Measurements from ENCODE around the gene NLE1. TPM values are rescaled to one million over a fixed set of nuclear protein-coding genes. Genes with fewer than 3 reads are reported as not detected.
A peak's percentile ranks its signal among the peaks of the same experiment; 100 is the strongest.

The NLE1 gene
- total and polyA plus RNA-seq, 2 donors from 2014 or later: 9.6 to 11.0 TPM

- intact Hi-C loops (cut with DNase I): no loop called here
- DNase-seq (peak in 1 of 5 donors; percentile 2), FAIRE-seq (no peak)
- Histone ChIP-seq H3K9ac (ENCODE audit: low read length in 3 of 3) (no peak overlapping the region), H3K4me1 (ENCODE audit: control insufficient read depth in 2 of 3, insufficient read depth in 2 of 3, low read depth in 1 of 3, low read length in 3 of 3) (no peaks in the 10 kb centered on the region), H3K9me3 (ENCODE audit: control insufficient read depth in 2 of 3, insufficient read depth in 1 of 3, low read length in 3 of 3) (no peaks in the 10 kb centered on the region), H3K36me3 (ENCODE audit: control insufficient read depth in 2 of 3, insufficient read depth in 3 of 3, low read length in 3 of 3) (no peaks in the 10 kb centered on the region), H3K27ac (ENCODE audit: low read depth in 2 of 2, low read length in 2 of 2) (no peak overlapping the region), H3K4me3 (ENCODE audit: low read length in 3 of 3) (no peak overlapping the region), H3K27me3 (ENCODE audit: control insufficient read depth, insufficient read depth, low read length) (no peaks in the 10 kb centered on the region)
- no peak for TF ChIP-seq CTCF (IDR thresholded peaks at IDR 0.05; ENCODE audit: borderline replicate concordance, extremely low read depth, insufficient read depth)
These were observed 46.0 kb upstream of the NLE1 start for GRCh38 chr17:35188111-35188510.

DNA sequence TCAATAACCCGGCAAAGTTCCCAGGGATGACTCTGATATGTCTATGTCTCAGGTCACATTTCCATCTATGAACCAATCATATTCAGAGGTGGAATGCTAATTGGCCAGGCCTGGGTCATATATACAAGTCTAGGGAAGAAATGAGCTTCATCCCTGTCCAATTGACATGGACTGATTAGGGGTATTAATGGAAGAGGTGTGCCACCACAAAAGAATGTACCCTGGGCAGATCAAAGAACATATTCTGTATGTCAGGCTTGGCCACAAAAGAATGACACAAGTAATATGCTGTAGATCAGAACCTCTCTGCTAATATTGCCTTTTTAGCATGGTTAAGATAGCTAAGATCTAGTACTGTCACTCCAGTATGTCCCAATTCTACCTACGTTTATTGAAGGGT lies 45.4 kb upstream of the NLE1 start:
- DNase-seq: no peak
- Histone ChIP-seq H3K36me3 (ENCODE audit: control insufficient read depth in 2 of 3, insufficient read depth in 3 of 3, low read length in 3 of 3) (no peaks in the 10 kb centered on the region), H3K9ac (ENCODE audit: low read length in 3 of 3) (no peak overlapping the region), H3K4me3 (ENCODE audit: low read length in 3 of 3) (no peak overlapping the region), H3K27ac (ENCODE audit: low read depth in 2 of 2, low read length in 2 of 2) (no peak overlapping the region), H3K4me1 (ENCODE audit: control insufficient read depth in 2 of 3, insufficient read depth in 2 of 3, low read depth in 1 of 3, low read length in 3 of 3) (no peaks in the 10 kb centered on the region), H3K27me3 (ENCODE audit: control insufficient read depth, insufficient read depth, low read length) (no peaks in the 10 kb centered on the region), H3K9me3 (ENCODE audit: control insufficient read depth in 2 of 3, insufficient read depth in 1 of 3, low read length in 3 of 3) (no peaks in the 10 kb centered on the region)
- intact Hi-C loops (cut with DNase I): no loop called here
- no peak for FAIRE-seq
- no peak for TF ChIP-seq CTCF (IDR thresholded peaks at IDR 0.05; ENCODE audit: borderline replicate concordance, extremely low read depth, insufficient read depth)

GRCh38 chr17:35185849-35186248 lies 43.7 kb upstream of the NLE1 start:
- Histone ChIP-seq H3K9ac (ENCODE audit: low read length in 3 of 3) (no peak overlapping the region), H3K27ac (ENCODE audit: low read depth in 2 of 2, low read length in 2 of 2) (no peak overlapping the region), H3K27me3 (ENCODE audit: control insufficient read depth, insufficient read depth, low read length) (no peaks in the 10 kb centered on the region), H3K9me3 (ENCODE audit: control insufficient read depth in 2 of 3, insufficient read depth in 1 of 3, low read length in 3 of 3) (no peaks in the 10 kb centered on the region), H3K4me1 (ENCODE audit: control insufficient read depth in 2 of 3, insufficient read depth in 2 of 3, low read depth in 1 of 3, low read length in 3 of 3) (no peaks in the 10 kb centered on the region), H3K4me3 (ENCODE audit: low read length in 3 of 3) (no peak overlapping the region), H3K36me3 (ENCODE audit: control insufficient read depth in 2 of 3, insufficient read depth in 3 of 3, low read length in 3 of 3) (no peaks in the 10 kb centered on the region)
- TF ChIP-seq CTCF (IDR thresholded peaks at IDR 0.05; ENCODE audit: borderline replicate concordance, extremely low read depth, insufficient read depth): no peak
- FAIRE-seq (no peak), DNase-seq (no peak)
- intact Hi-C loops (cut with DNase I): no loop called here

- TF ChIP-seq CTCF (IDR thresholded peaks at IDR 0.05; ENCODE audit: borderline replicate concordance, extremely low read depth, insufficient read depth): no peak
- no peaks in the 10 kb centered on the region for H3K36me3 ChIP-seq (ENCODE audit: control insufficient read depth in 2 of 3, insufficient read depth in 3 of 3, low read length in 3 of 3)
These were observed 42.2 kb upstream of the NLE1 start for GRCh38 chr17:35184274-35184673.

More at GRCh38 chr17:35184274-35184673, 42.2 kb upstream of the NLE1 start:
- no peaks in the 10 kb centered on the region for H3K9me3 ChIP-seq (ENCODE audit: control insufficient read depth in 2 of 3, insufficient read depth in 1 of 3, low read length in 3 of 3)
- no peak overlapping the region for H3K27ac ChIP-seq (ENCODE audit: low read depth in 2 of 2, low read length in 2 of 2)
- no peak for DNase-seq
- no peak overlapping the region for H3K9ac ChIP-seq (ENCODE audit: low read length in 3 of 3)
- H3K27me3 ChIP-seq (ENCODE audit: control insufficient read depth, insufficient read depth, low read length): no peaks in the 10 kb centered on the region
- H3K4me3 ChIP-seq (ENCODE audit: low read length in 3 of 3): no peak overlapping the region
- H3K4me1 ChIP-seq (ENCODE audit: control insufficient read depth in 2 of 3, insufficient read depth in 2 of 3, low read depth in 1 of 3, low read length in 3 of 3): no peaks in the 10 kb centered on the region
- intact Hi-C loops (cut with DNase I): no loop called here
- no peak for FAIRE-seq

Measured in kidney (tissue), 14 donors.